CD8-positive, alpha-beta memory T cell (primary cell): ENCODE measurements around the gene FAM120A. TPM values are rescaled to one million over a fixed set of nuclear protein-coding genes. Genes with fewer than 3 reads are reported as not detected.
A peak's percentile ranks its signal among the peaks of the same experiment; 100 is the strongest.
"Not testable (repeated sequence)": the region's sequence is repeated elsewhere in the genome, so short reads cannot be mapped to it uniquely, and the experiment has no call there.

ENCODE experiments used
- CTCF ChIA-PET: fragments of 350-600 bp; sonication (Branson Sonifier 250); formaldehyde crosslinking; loops from one replicate; lab custom pipeline; 2021; ENCODE audit warnings: antibody characterized with exemption; lab: Charles Lee
- POLR2A ChIA-PET: fragments of 350-600 bp; sonication (Branson Sonifier 250); formaldehyde crosslinking; loops from one replicate; lab custom pipeline; 2021; ENCODE audit warnings: antibody characterized with exemption; lab: Charles Lee
- DNase-seq, 5 donors: peaks; one replicate each; pipeline versions ENCODE4 v3.0.0 to v3.0.0-alpha.2; 2020 to 2022; ENCODE audit warnings: mixed read lengths in 1 of 5
- H3K27ac ChIP-seq: one replicate; pipeline ENCODE4 v1.7.0; 2013; ENCODE audit warnings: low read depth, mild to moderate bottlenecking, low read length, moderate library complexity
- H3K27me3 ChIP-seq: 2 replicates; pipeline ENCODE4 v1.7.0; 2013; ENCODE audit warnings: low read length, mild to moderate bottlenecking; ENCODE audit not compliant: insufficient read depth, poor library complexity, severe bottlenecking
- H3K36me3 ChIP-seq: 2 replicates; pipeline ENCODE4 v1.7.0; 2013; ENCODE audit warnings: mild to moderate bottlenecking, low read length, moderate library complexity; ENCODE audit not compliant: insufficient read depth
- H3K4me1 ChIP-seq: 2 replicates; pipeline ENCODE4 v1.7.0; 2013; ENCODE audit warnings: mild to moderate bottlenecking, low read length, moderate library complexity; ENCODE audit not compliant: insufficient read depth
- H3K4me3 ChIP-seq: 2 replicates; pipeline ENCODE4 v1.7.0; 2013; ENCODE audit warnings: mild to moderate bottlenecking, low read length
- H3K9me3 ChIP-seq: 2 replicates; pipeline ENCODE4 v1.7.0; 2013; ENCODE audit warnings: mild to moderate bottlenecking, low read length
- H3K27ac Mint-ChIP-seq, 8 donors: one replicate each; pipeline ENCODE4 v1.8.0; 2020 to 2021; ENCODE audit warnings: mixed read lengths in 8 of 8, mild to moderate bottlenecking in 6 of 8, inconsistent platforms in 3 of 8, moderate library complexity in 3 of 8
- H3K27me3 Mint-ChIP-seq, 2 donors: one replicate each; pipeline ENCODE4 v1.8.0; 2020 to 2021; ENCODE audit warnings: mixed read lengths in 2 of 2, mild to moderate bottlenecking in 1 of 2, moderate library complexity in 1 of 2
- H3K36me3 Mint-ChIP-seq, 3 donors: one replicate each; pipeline ENCODE4 v1.8.0; 2020 to 2021; ENCODE audit warnings: mixed read lengths in 3 of 3, inconsistent platforms in 1 of 3, mild to moderate bottlenecking in 1 of 3
- H3K4me1 Mint-ChIP-seq, 3 donors: one replicate each; pipeline ENCODE4 v1.8.0; 2020 to 2021; ENCODE audit warnings: mixed read lengths in 3 of 3, inconsistent platforms in 1 of 3, mild to moderate bottlenecking in 1 of 3
- H3K4me3 Mint-ChIP-seq, 7 donors: one replicate each; pipeline ENCODE4 v1.8.0; 2020 to 2021; ENCODE audit warnings: mixed read lengths in 7 of 7, mild to moderate bottlenecking in 6 of 7, moderate library complexity in 4 of 7, inconsistent platforms in 2 of 7
- H3K9me3 Mint-ChIP-seq, 5 donors: one replicate each; pipeline ENCODE4 v1.8.0; 2020 to 2022; ENCODE audit warnings: mixed read lengths in 5 of 5, mild to moderate bottlenecking in 3 of 5, moderate library complexity in 2 of 5, inconsistent platforms in 1 of 5
- polyA plus RNA-seq: library from polyadenylated mRNA; unstranded; fragments of 300-500 nt; fragmentation: Illumina TruSeq; gene quantifications from one replicate; pipeline ENCODE4 v1.2.3, GENCODE V29; 2021
- total RNA-seq, 2 experiments: library from RNA; stranded (reverse); gene quantifications; one replicate each; pipeline ENCODE4 v1.2.3, GENCODE V29; 2021

The FAM120A gene
- total and polyA plus RNA-seq, 3 experiments from 2014 or later, result 16.0 to 142 (median 140) TPM

GRCh38 chr9:93503381-93503780, 51.9 kb downstream of the FAM120A start:
- Mint-ChIP-seq H3K4me1 (peaks cover 63 to 87% (median 82%) of the 10 kb centered on the region in 3 donors), H3K27me3 (no peaks in the 10 kb centered on the region), H3K9me3 (no peaks in the 10 kb centered on the region), H3K27ac (peak overlapping the region in 3 of 8 donors; percentile 1 to 58 (median 58)), H3K36me3 (peaks cover 0 to 69% (median 24%) of the 10 kb centered on the region in 3 donors), H3K4me3 (no peak overlapping the region)
- Histone ChIP-seq H3K27ac (no peak overlapping the region), H3K9me3 (no peaks in the 10 kb centered on the region), H3K36me3 (peaks cover 6% of the 10 kb centered on the region), H3K27me3 (no peaks in the 10 kb centered on the region), H3K4me1 (peaks cover 25% of the 10 kb centered on the region), H3K4me3 (no peak overlapping the region)
- ChIA-PET POLR2A (no interaction called here), CTCF (interaction anchor here (0.6 kb wide), 1 partner anchor 8 kb away, joined by 3 read pairs; no protein-coding TSS in a partner anchor)
- DNase-seq, result no peak

- peaks cover 0 to 3% of the 10 kb centered on the region in 2 donors for H3K27me3 Mint-ChIP-seq
- Histone ChIP-seq H3K4me1 (peaks cover 24% of the 10 kb centered on the region), H3K36me3 (no peaks in the 10 kb centered on the region), H3K4me3 (no peak overlapping the region), H3K27me3 (no peaks in the 10 kb centered on the region), H3K9me3 (no peaks in the 10 kb centered on the region), H3K27ac (no peak overlapping the region)
- POLR2A ChIA-PET, result interaction anchor here (0.7 kb wide), 1 partner anchor 52 kb away, joined by 5 read pairs; the partner anchor contains the start of gene FAM120AOS
- CTCF ChIA-PET, result no interaction called here
- H3K4me3 Mint-ChIP-seq, result no peak overlapping the region
- peak overlapping the region in 7 of 8 donors; percentile 17 to 83 (median 58) for H3K27ac Mint-ChIP-seq
- peaks cover 0 to 59% (median 17%) of the 10 kb centered on the region in 3 donors for H3K36me3 Mint-ChIP-seq
- no peaks in the 10 kb centered on the region for H3K9me3 Mint-ChIP-seq
- peaks cover 66 to 89% (median 87%) of the 10 kb centered on the region in 3 donors for H3K4me1 Mint-ChIP-seq
- DNase-seq, result no peak
These were observed 54.2 kb downstream of the FAM120A start for GRCh38 chr9:93505541-93506132.

- H3K27me3 ChIP-seq, result no peaks in the 10 kb centered on the region
- peaks cover 65 to 91% (median 89%) of the 10 kb centered on the region in 3 donors for H3K4me1 Mint-ChIP-seq
- no peaks in the 10 kb centered on the region for H3K36me3 ChIP-seq
- H3K27ac ChIP-seq, result no peak overlapping the region
- CTCF ChIA-PET, result no interaction called here
- H3K4me1 ChIP-seq, result peaks cover 16% of the 10 kb centered on the region
- H3K36me3 Mint-ChIP-seq, result peaks cover 0 to 58% (median 12%) of the 10 kb centered on the region in 3 donors
- H3K27me3 Mint-ChIP-seq, result peaks cover 0 to 3% of the 10 kb centered on the region in 2 donors
- no peaks in the 10 kb centered on the region for H3K9me3 Mint-ChIP-seq
- peak overlapping the region in 2 of 7 donors; percentile 1 to 3 for H3K4me3 Mint-ChIP-seq
- peak overlapping the region in 7 of 8 donors; percentile 1 to 81 (median 39) for H3K27ac Mint-ChIP-seq
- POLR2A ChIA-PET, result no interaction called here
- H3K4me3 ChIP-seq, result no peak overlapping the region
- H3K9me3 ChIP-seq, result no peaks in the 10 kb centered on the region
- DNase-seq, result no peak
These were observed 56.3 kb downstream of the FAM120A start for GRCh38 chr9:93507768-93508167.

GRCh38 chr9:93508207-93508606, 56.7 kb downstream of the FAM120A start:
- H3K4me3 Mint-ChIP-seq, result peak overlapping the region in 1 of 7 donors; percentile 1
- peaks cover 64 to 91% (median 90%) of the 10 kb centered on the region in 3 donors for H3K4me1 Mint-ChIP-seq
- Histone ChIP-seq H3K27ac (no peak overlapping the region), H3K27me3 (no peaks in the 10 kb centered on the region), H3K9me3 (no peaks in the 10 kb centered on the region), H3K4me1 (peaks cover 16% of the 10 kb centered on the region), H3K36me3 (no peaks in the 10 kb centered on the region), H3K4me3 (no peak overlapping the region)
- ChIA-PET CTCF (interaction anchor here (1.0 kb wide), 1 partner anchor 58 kb away, joined by 3 read pairs; no protein-coding TSS in a partner anchor), POLR2A (no interaction called here)
- no peak for DNase-seq
- no peaks in the 10 kb centered on the region for H3K9me3 Mint-ChIP-seq
- H3K27me3 Mint-ChIP-seq, result peaks cover 0 to 3% of the 10 kb centered on the region in 2 donors
- H3K27ac Mint-ChIP-seq, result peak overlapping the region in 5 of 8 donors; percentile 4 to 66 (median 39)
- H3K36me3 Mint-ChIP-seq, result peaks cover 0 to 57% (median 12%) of the 10 kb centered on the region in 3 donors

- Mint-ChIP-seq H3K27ac (peak overlapping the region in 4 of 8 donors; percentile 5 to 66 (median 18)), H3K27me3 (peaks cover 0 to 4% of the 10 kb centered on the region in 2 donors), H3K36me3 (peaks cover 0 to 57% (median 8%) of the 10 kb centered on the region in 3 donors), H3K9me3 (no peaks in the 10 kb centered on the region), H3K4me3 (no peak overlapping the region), H3K4me1 (peaks cover 64 to 90% (median 90%) of the 10 kb centered on the region in 3 donors)
- DNase-seq, result no peak
- H3K36me3 ChIP-seq, result no peaks in the 10 kb centered on the region
- ChIA-PET CTCF (interaction anchor here (1.0 to 2.1 kb wide), 2 partner anchors 57 kb away, joined by 3 to 4 read pairs; no protein-coding TSS in a partner anchor), POLR2A (no interaction called here)
- no peaks in the 10 kb centered on the region for H3K27me3 ChIP-seq
- no peak overlapping the region for H3K4me3 ChIP-seq
- H3K4me1 ChIP-seq, result peaks cover 16% of the 10 kb centered on the region
- H3K27ac ChIP-seq, result no peak overlapping the region
- H3K9me3 ChIP-seq, result no peaks in the 10 kb centered on the region
These were observed 57.6 kb downstream of the FAM120A start for GRCh38 chr9:93509084-93509483.

GRCh38 chr9:93510041-93510440, 58.6 kb downstream of the FAM120A start:
- no peak overlapping the region for H3K4me3 Mint-ChIP-seq
- no peaks in the 10 kb centered on the region for H3K9me3 Mint-ChIP-seq
- peak overlapping the region in 6 of 8 donors; percentile 4 to 58 (median 32) for H3K27ac Mint-ChIP-seq
- peaks cover 0 to 4% of the 10 kb centered on the region in 2 donors for H3K27me3 Mint-ChIP-seq
- DNase-seq, result no peak
- peaks cover 0 to 60% (median 8%) of the 10 kb centered on the region in 3 donors for H3K36me3 Mint-ChIP-seq
- H3K9me3 ChIP-seq, result no peaks in the 10 kb centered on the region
- POLR2A ChIA-PET, result no interaction called here
- H3K4me3 ChIP-seq, result no peak overlapping the region
- CTCF ChIA-PET, result interaction anchor here (2.1 kb wide), 1 partner anchor 56 kb away, joined by 4 read pairs; no protein-coding TSS in a partner anchor
- H3K4me1 Mint-ChIP-seq, result peaks cover 61 to 84% (median 84%) of the 10 kb centered on the region in 3 donors
- H3K27ac ChIP-seq, result no peak overlapping the region
- no peaks in the 10 kb centered on the region for H3K36me3 ChIP-seq
- peaks cover 16% of the 10 kb centered on the region for H3K4me1 ChIP-seq
- H3K27me3 ChIP-seq, result no peaks in the 10 kb centered on the region

GRCh38 chr9:93511228-93511627, 59.7 kb downstream of the FAM120A start:
- DNase-seq, H3K27ac ChIP-seq, H3K4me3 Mint-ChIP-seq, H3K27me3 Mint-ChIP-seq, H3K9me3 ChIP-seq, H3K4me1 ChIP-seq, H3K27me3 ChIP-seq, H3K36me3 ChIP-seq, H3K4me3 ChIP-seq, H3K9me3 Mint-ChIP-seq: not testable (repeated sequence)
- peak overlapping the region in 6 of 8 donors; percentile 17 to 75 (median 52) for H3K27ac Mint-ChIP-seq
- ChIA-PET CTCF (interaction anchor here (0.6 to 2.1 kb wide), 2 partner anchors 7 to 55 kb away, joined by 3 to 4 read pairs; no protein-coding TSS in a partner anchor), POLR2A (interaction anchor here (0.5 kb wide), 1 partner anchor 357 kb away, joined by 3 read pairs; no protein-coding TSS in a partner anchor)
- H3K36me3 Mint-ChIP-seq, result peaks cover 0 to 54% (median 3%) of the 10 kb centered on the region in 3 donors
- peaks cover 54 to 73% (median 73%) of the 10 kb centered on the region in 3 donors for H3K4me1 Mint-ChIP-seq
